RWPE1 (cell line): ENCODE measurements around the gene SLC5A10.

ENCODE experiments used
- CTCF ChIA-PET: fragments of 350-600 bp; sonication (Branson Sonifier 250); formaldehyde crosslinking; extraction: SDS; loops from one replicate; lab custom pipeline; 2021; lab: Yijun Ruan, JAX
- POLR2A ChIA-PET: fragments of 400-600 bp; formaldehyde crosslinking; extraction: SDS; loops from one replicate; lab custom pipeline; 2020; ENCODE audit warnings: antibody characterized with exemption; ENCODE audit not compliant: low non-redundant PET; lab: Yijun Ruan, JAX
- DNase-seq: peaks from one replicate; pipeline ENCODE4 v3.0.0; 2012; ENCODE audit warnings: low spot score
- H3K27ac ChIP-seq: fragments of 450-650 bp; 2 replicates; pipeline ENCODE4 v1.5.1; 2017
- TF ChIP-seq, protein P1 (sequence below): fragments of 450-650 bp; conservative IDR thresholded peaks from 2 replicates; pipeline ENCODE4 v1.5.1; 2017; ENCODE audit warnings: low read depth, mild to moderate bottlenecking

Gene SLC5A10

DNA sequence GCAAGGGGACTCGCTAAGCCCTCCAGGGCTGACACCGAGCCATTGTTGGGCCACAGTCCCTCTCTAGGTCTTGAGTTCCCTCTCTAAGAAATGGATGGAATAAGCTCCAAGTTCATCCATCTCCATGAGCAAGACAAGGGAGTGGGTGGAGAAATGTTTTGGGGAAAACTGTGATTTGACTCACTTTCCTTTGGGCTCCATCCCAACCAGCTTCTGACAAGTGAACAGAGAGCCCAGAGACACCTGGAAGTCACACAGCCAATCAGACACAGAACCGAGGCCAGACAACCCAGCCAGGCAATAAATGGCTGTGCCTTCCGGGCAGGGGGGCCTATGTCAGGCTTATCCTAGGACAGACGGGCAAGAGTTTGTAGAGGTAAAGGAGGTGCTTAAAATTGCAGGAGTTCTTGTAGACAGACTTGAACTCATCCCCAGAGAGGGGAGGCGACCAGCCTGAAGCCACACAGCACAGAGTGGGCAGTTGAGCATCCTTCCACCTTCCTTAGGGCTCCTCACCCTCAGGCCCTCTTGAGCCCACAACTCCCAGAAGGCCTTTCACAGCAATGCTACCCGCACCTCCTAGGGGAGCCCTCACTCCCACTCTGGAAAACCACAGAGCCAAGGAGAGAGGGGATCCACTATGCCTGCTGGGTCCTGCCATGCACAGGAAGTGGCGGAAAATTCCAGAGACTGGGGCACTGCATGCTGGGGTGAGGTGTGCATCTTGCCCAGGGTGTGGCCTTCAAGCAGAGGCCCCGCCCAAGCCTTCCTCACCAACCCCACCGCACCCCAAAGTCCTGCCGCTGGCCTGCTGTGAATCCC is 62.1 kb downstream of the SLC5A10 start:
- ChIA-PET CTCF (interaction anchor here (0.5 kb wide), 1 partner anchor 660 kb away, joined by 3 read pairs; no protein-coding TSS in a partner anchor), POLR2A (no interaction called here)
- TF ChIP-seq, protein P1, sequence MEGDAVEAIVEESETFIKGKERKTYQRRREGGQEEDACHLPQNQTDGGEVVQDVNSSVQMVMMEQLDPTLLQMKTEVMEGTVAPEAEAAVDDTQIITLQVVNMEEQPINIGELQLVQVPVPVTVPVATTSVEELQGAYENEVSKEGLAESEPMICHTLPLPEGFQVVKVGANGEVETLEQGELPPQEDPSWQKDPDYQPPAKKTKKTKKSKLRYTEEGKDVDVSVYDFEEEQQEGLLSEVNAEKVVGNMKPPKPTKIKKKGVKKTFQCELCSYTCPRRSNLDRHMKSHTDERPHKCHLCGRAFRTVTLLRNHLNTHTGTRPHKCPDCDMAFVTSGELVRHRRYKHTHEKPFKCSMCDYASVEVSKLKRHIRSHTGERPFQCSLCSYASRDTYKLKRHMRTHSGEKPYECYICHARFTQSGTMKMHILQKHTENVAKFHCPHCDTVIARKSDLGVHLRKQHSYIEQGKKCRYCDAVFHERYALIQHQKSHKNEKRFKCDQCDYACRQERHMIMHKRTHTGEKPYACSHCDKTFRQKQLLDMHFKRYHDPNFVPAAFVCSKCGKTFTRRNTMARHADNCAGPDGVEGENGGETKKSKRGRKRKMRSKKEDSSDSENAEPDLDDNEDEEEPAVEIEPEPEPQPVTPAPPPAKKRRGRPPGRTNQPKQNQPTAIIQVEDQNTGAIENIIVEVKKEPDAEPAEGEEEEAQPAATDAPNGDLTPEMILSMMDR = no peak
- H3K27ac ChIP-seq = peak overlapping the region; percentile 71
- no peak for DNase-seq

DNA sequence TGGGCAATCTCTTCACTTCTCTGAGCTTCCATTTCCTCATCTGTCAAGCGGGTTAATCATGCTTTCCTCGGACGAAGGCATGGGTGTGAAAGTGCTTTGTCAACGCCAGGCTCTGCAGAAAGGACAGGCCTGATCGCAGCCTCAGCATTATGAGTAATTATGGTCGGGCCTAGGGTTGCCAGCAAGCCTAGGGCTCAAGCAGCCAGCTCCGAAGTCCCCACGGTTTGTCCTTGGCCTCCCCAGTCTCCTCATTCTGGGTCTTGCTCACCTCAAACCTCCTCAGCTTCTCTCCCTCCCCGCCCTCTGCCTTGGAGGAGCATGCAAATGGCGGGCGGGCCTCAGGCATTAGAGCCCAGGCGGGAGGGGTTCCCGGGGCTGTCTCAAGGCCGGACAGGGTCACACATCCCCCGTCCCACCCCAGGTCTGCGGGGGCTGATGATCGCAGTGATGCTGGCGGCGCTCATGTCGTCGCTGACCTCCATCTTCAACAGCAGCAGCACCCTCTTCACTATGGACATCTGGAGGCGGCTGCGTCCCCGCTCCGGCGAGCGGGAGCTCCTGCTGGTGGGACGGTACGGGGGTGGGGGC is 62.8 kb downstream of the SLC5A10 start:
- peak overlapping the region; percentile 71 for H3K27ac ChIP-seq
- POLR2A ChIA-PET = interaction anchor here (0.6 kb wide), 1 partner anchor 11 kb away, joined by 7 read pairs; no protein-coding TSS in a partner anchor
- CTCF ChIA-PET = interaction anchor here (0.5 kb wide), 1 partner anchor 659 kb away, joined by 3 read pairs; no protein-coding TSS in a partner anchor
- TF ChIP-seq, protein P1 = no peak
- DNase-seq = peak; percentile 32

DNA sequence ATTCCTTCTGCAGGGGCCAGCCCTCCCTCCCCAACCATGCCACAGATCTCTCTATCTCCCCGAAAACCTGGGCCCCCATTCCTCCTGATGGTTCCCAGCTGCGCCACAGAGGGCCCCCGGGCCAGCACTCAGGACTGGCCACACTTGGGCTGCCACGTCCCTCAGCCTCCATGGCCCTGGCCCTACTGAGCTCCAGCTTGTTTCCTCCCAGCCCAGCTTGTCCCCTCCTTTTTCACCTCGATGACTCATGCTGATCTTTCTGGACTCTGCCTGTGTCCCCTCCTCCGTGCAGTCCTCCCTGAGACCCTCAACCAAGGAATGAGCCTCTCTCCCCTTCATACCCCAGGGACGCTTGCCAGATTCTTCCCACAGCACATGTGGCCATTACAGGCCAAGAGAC is 63.5 kb downstream of the SLC5A10 start:
- ChIA-PET POLR2A (interaction anchor here (0.6 kb wide), 1 partner anchor 10 kb away, joined by 7 read pairs; no protein-coding TSS in a partner anchor), CTCF (no interaction called here)
- H3K27ac ChIP-seq = peak overlapping the region; percentile 71
- no peak for DNase-seq
- TF ChIP-seq, protein P1 = no peak

DNA sequence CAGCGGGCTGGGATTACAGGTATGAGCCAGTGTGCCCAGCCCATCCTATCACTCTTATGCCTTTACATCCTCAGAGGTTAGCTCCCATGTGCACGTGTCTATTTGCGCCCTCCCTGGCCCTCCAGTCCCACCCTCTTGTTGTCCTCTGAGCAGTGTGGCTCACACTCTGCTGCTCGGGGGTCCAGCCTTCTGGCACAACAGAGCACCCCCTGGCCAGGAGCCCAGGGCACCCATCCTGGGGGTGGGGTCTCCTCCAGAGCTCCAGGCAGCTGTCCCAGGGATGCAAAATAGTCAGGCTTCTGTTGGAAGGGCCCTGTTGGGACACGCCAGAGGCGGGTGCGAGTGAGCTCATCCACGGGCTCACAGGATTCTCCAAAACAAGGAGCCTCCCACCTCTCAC is 64.3 kb downstream of the SLC5A10 start:
- no peak for DNase-seq
- TF ChIP-seq, protein P1 = no peak
- peak overlapping the region; percentile 71 for H3K27ac ChIP-seq
- POLR2A ChIA-PET = interaction anchor here (0.9 kb wide), 1 partner anchor 11 kb away, joined by 3 read pairs; no protein-coding TSS in a partner anchor
- CTCF ChIA-PET = no interaction called here

DNA sequence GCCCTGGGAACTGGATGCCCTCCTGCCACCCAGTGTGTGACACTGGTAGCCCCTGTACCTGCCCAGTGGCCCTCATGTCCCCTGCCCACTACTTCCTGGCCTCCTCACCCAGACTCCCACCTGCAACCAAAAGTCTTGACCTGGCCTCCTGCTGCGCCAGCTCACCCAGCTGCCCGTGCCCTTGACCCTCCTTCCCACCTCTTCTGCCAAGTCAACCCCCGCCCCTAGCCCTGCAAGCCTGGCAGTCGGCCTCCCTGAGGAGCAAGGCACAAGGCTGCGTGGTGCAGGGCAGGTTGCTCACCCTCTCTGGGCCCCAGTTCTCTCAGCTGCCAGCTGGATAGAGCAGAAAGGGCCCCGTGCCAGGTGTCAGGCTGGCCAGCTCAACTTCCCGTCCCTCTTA is 64.9 kb downstream of the SLC5A10 start:
- POLR2A ChIA-PET = interaction anchor here (0.9 kb wide), 1 partner anchor 12 kb away, joined by 3 read pairs; no protein-coding TSS in a partner anchor
- DNase-seq = no peak
- TF ChIP-seq, protein P1 = no peak
- CTCF ChIA-PET = no interaction called here
- H3K27ac ChIP-seq = peak overlapping the region; percentile 71

DNA sequence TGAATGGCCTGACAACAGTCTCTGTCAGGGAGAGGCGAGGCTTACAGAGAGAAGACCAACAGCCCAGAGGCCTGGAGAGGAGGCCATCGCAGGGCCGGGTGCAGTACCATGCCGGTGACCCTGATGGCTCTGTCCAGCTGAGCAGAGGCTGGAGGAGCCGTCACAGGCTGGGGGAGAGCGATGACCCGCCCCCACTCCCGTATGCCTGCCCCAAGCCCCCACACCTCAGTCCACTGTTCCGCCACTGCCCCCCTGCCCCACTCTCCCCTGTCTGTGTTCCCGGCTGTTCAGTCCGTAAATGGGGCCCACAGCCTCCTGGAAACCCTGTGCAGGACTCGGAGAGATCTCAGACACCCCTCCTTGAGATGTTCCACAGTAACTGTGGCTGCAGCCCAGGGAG is 65.4 kb downstream of the SLC5A10 start:
- DNase-seq = no peak
- CTCF ChIA-PET = no interaction called here
- peak overlapping the region; percentile 71 for H3K27ac ChIP-seq
- TF ChIP-seq, protein P1 = no peak
- POLR2A ChIA-PET = no interaction called here
